PC-3 (cell line): ENCODE measurements around the gene ZNF516. TPM values are rescaled to one million over a fixed set of nuclear protein-coding genes. Genes with fewer than 3 reads are reported as not detected.

ENCODE experiments used
- ATAC-seq: fragments of 200-7000 bp; cut with Tn5 transposase; 2 replicates; pipeline ENCODE4 v1.9.1; 2020; ENCODE audit warnings: mild to moderate bottlenecking, moderate library complexity
- BruUV-seq: library from RNA; stranded (reverse); fragments of 400-500 nt; replicated peaks from 2 replicates; lab custom pipeline; 2021; lab: Mats Ljungman, UMichigan
- CTCF ChIA-PET: fragments of 300-600 bp; sonication (Branson Sonifier 250); formaldehyde crosslinking; loops from one replicate; lab custom pipeline; 2022; ENCODE audit warnings: antibody characterized with exemption; lab: Charles Lee
- POLR2A ChIA-PET: fragments of 300-600 bp; sonication (Branson Sonifier 250); formaldehyde crosslinking; loops from one replicate; lab custom pipeline; 2022; ENCODE audit warnings: antibody characterized with exemption; ENCODE audit not compliant: unreplicated experiment; lab: Charles Lee
- DNase-seq: peaks from one replicate; pipeline ENCODE4 v3.0.0-alpha.2; 2015
- H2AFZ ChIP-seq: fragments of 300-600 bp; sonication (generic); 2 replicates; pipeline ENCODE4 v1.6.0; 2016; ENCODE audit warnings: antibody characterized with exemption, low read length
- H3F3A ChIP-seq: fragments of 300-600 bp; sonication (generic); one replicate; pipeline ENCODE4 v1.6.0; 2017; ENCODE audit warnings: antibody characterized with exemption, low read length, control low read depth, mild to moderate bottlenecking; ENCODE audit not compliant: unreplicated experiment
- H3K27ac ChIP-seq: fragments of 300-600 bp; sonication (generic); 2 replicates; pipeline ENCODE4 v1.5.1; 2016; ENCODE audit warnings: mild to moderate bottlenecking, low read length
- H3K27me3 ChIP-seq: fragments of 300-600 bp; sonication (generic); 2 replicates; pipeline ENCODE4 v1.6.1; 2016; ENCODE audit warnings: low read length, mixed read lengths
- H3K36me3 ChIP-seq: fragments of 300-600 bp; sonication (generic); 2 replicates; pipeline ENCODE4 v1.6.1; 2016; ENCODE audit warnings: low read depth, mixed run types, low read length, mixed read lengths
- H3K4me1 ChIP-seq: fragments of 300-600 bp; sonication (generic); 2 replicates; pipeline ENCODE4 v1.5.1; 2016; ENCODE audit warnings: low read length; ENCODE audit not compliant: insufficient read depth
- H3K4me2 ChIP-seq: fragments of 300-600 bp; sonication (generic); 2 replicates; pipeline ENCODE4 v1.6.0; 2016; ENCODE audit warnings: low read length
- H3K4me3 ChIP-seq: fragments of 300-600 bp; sonication (generic); 2 replicates; pipeline ENCODE4 v1.5.1; 2016; ENCODE audit warnings: mild to moderate bottlenecking, low read length, mixed read lengths
- H3K79me2 ChIP-seq: fragments of 300-600 bp; sonication (generic); 2 replicates; pipeline ENCODE4 v1.6.1; 2017; ENCODE audit warnings: low read length, mixed read lengths
- H3K9ac ChIP-seq: fragments of 300-600 bp; sonication (generic); 2 replicates; pipeline ENCODE4 v1.6.0; 2016; ENCODE audit warnings: mild to moderate bottlenecking, low read length
- H3K9me2 ChIP-seq: fragments of 300-600 bp; sonication (generic); replicated peaks from 2 replicates; pipeline ENCODE4 v1.6.1; 2016; ENCODE audit warnings: mixed run types, low read length, mixed read lengths
- H3K9me3 ChIP-seq: fragments of 300-600 bp; sonication (generic); 2 replicates; pipeline ENCODE4 v1.6.1; 2016; ENCODE audit warnings: low read length, mixed read lengths
- H4K20me1 ChIP-seq: fragments of 300-600 bp; sonication (generic); 2 replicates; pipeline ENCODE4 v1.6.1; 2016; ENCODE audit warnings: low read length, mixed read lengths
- EZH2 ChIP-seq: fragments of 300-600 bp; sonication (generic); IDR thresholded peaks from one replicate; pipeline ENCODE4 v1.6.1; 2017; ENCODE audit warnings: antibody characterized with exemption, mild to moderate bottlenecking, low read length; ENCODE audit not compliant: unreplicated experiment
- EZH2phosphoT487 ChIP-seq: fragments of 300-600 bp; sonication (generic); IDR thresholded peaks from 2 replicates; pipeline ENCODE4 v1.6.1; 2018; ENCODE audit warnings: mild to moderate bottlenecking, antibody characterized with exemption, low read length, borderline replicate concordance
- intact Hi-C: fragments of 100-400 bp; cut with micrococcal nuclease; formaldehyde crosslinking; loops from 2 replicates; pipeline ENCODE4 v1.9.0; 2023
- total RNA-seq: library from RNA; depleted of rRNA; stranded (reverse); fragments of >200 nt; gene quantifications from 2 replicates; pipeline ENCODE4 v1.2.3, GENCODE V29; 2014
- TF ChIP-seq, protein P1 (sequence below): fragments of 300-600 bp; sonication (generic); conservative IDR thresholded peaks from 2 replicates; pipeline ENCODE4 v1.5.1; 2017; ENCODE audit warnings: antibody characterized with exemption, low read depth, mild to moderate bottlenecking, low read length

Gene ZNF516
- total RNA-seq, 1 experiment from 2014 or later, result 4.0 TPM

DNA sequence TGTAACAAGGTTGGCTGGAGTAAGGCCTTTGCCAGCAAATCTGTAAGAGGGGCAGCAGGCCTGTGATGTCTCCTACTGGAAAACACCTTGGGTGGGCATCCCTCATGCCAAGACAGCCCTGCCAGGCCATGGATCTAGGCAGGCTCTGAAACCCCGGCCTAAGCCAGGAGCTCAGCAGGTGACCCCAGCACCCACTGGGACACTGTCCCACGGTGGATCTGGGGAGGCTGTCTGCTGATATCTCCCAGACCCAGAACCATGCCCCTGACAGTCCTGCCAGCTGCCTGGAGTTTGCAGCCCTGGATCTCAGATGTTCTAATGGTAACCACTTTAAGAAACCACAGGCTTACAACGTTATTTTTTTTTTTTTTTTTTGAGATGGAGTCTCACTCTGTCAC is 117.7 kb downstream of the ZNF516 start:
- Histone ChIP-seq H3K27me3 (peaks cover 5% of the 10 kb centered on the region; the same call in 1 of the 2 replicates), H2AFZ (no peak overlapping the region), H3F3A (no peaks in the 10 kb centered on the region), H3K4me1 (peaks cover 11% of the 10 kb centered on the region), H3K27ac (no peak overlapping the region), H3K4me3 (no peak overlapping the region), H3K9ac (no peak overlapping the region), H4K20me1 (no peaks in the 10 kb centered on the region), H3K9me2 (no peaks in the 10 kb centered on the region), H3K79me2 (no peaks in the 10 kb centered on the region), H3K9me3 (no peaks in the 10 kb centered on the region), H3K4me2 (no peak overlapping the region), H3K36me3 (no peaks in the 10 kb centered on the region)
- ChIA-PET CTCF (no interaction called here), POLR2A (no interaction called here)
- ATAC-seq (no peak), DNase-seq (no peak)
- BruUV-seq, result no TSS peak
- TF ChIP-seq, protein P1, sequence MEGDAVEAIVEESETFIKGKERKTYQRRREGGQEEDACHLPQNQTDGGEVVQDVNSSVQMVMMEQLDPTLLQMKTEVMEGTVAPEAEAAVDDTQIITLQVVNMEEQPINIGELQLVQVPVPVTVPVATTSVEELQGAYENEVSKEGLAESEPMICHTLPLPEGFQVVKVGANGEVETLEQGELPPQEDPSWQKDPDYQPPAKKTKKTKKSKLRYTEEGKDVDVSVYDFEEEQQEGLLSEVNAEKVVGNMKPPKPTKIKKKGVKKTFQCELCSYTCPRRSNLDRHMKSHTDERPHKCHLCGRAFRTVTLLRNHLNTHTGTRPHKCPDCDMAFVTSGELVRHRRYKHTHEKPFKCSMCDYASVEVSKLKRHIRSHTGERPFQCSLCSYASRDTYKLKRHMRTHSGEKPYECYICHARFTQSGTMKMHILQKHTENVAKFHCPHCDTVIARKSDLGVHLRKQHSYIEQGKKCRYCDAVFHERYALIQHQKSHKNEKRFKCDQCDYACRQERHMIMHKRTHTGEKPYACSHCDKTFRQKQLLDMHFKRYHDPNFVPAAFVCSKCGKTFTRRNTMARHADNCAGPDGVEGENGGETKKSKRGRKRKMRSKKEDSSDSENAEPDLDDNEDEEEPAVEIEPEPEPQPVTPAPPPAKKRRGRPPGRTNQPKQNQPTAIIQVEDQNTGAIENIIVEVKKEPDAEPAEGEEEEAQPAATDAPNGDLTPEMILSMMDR, result no peak
- TF ChIP-seq EZH2phosphoT487 (no peak), EZH2 (no peak)
- intact Hi-C loops, result no loop called here

DNA sequence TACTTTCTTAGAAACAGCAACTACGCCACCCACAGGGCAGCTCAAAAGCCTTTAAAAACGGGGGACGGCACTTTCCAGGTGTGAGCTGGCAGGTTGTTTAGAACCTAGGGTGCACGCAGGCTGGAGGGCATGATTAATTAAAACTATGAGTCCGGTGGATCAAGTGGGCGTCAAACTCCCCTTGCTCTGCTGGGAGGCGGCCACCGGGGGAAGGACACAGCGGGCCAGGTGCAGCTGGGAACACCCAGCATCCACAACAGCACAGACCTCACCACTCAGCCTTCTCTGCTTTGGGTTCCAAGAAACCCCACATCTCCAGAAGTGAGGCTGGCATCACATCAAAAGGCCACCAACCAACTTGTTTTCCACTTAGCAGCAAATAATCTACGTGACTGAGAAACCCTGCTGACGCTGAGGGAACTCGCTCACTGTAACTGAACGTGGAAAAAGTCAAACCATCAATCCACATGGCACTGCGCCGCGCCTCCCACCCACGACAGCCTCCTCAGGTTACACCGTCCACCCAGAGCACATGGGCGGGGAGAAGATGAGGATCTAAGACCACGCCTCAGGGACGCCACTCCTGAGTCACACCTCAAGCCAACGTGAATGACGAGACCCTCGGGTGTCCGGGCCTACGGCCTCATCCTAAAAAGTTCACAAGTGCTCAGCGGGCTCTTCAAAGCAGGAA is 118.2 kb downstream of the ZNF516 start:
- CTCF ChIA-PET, result no interaction called here

DNA sequence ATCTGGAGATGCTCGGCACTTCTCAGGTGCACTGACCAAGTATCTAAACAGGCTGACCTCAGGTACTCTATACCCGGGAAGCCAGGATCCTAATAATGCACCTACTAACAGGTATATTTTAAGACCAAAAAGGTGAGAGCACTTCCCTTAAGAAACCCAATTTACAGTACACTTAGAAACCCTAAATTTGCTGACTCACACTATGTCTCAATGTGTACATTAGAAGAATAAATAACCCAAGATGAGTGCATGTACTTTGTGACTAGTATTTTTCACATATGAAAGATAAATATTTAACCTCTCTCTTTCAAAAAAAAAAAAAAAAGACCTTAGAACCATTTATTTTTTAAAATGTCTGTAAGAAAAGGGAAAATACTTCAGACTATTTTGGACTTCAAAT is 118.8 kb downstream of the ZNF516 start:
- CTCF ChIA-PET, result no interaction called here
- BruUV-seq, result no TSS peak

More for the DNA sequence above, 118.2 kb downstream of the ZNF516 start:
- POLR2A ChIA-PET, result no interaction called here
- Histone ChIP-seq H3K9me3 (no peaks in the 10 kb centered on the region), H3K27ac (no peak overlapping the region), H3K9ac (no peak overlapping the region), H3K79me2 (no peaks in the 10 kb centered on the region), H3F3A (no peaks in the 10 kb centered on the region), H3K36me3 (no peaks in the 10 kb centered on the region), H2AFZ (no peak overlapping the region), H3K4me1 (peaks cover 11% of the 10 kb centered on the region), H3K9me2 (no peaks in the 10 kb centered on the region), H3K4me2 (peak overlapping the region; percentile 13; the same call in 1 of the 2 replicates), H3K27me3 (peaks cover 6% of the 10 kb centered on the region; the same call in 1 of the 2 replicates), H4K20me1 (no peaks in the 10 kb centered on the region), H3K4me3 (no peak overlapping the region)
- no TSS peak for BruUV-seq
- intact Hi-C loops, result no loop called here
- DNase-seq (no peak), ATAC-seq (peak; percentile 37)
- no peak for TF ChIP-seq EZH2
- TF ChIP-seq, protein P1, result peak; percentile 37; the same call in 1 of the 2 replicates

More for the DNA sequence above, 118.8 kb downstream of the ZNF516 start:
- POLR2A ChIA-PET, result no interaction called here
- peak; percentile 86 for ATAC-seq
- Histone ChIP-seq H4K20me1 (no peaks in the 10 kb centered on the region), H3K27ac (no peak overlapping the region), H3F3A (no peaks in the 10 kb centered on the region), H3K79me2 (no peaks in the 10 kb centered on the region), H3K27me3 (peaks cover 11% of the 10 kb centered on the region), H3K4me2 (peak overlapping the region; percentile 13; the same call in 1 of the 2 replicates), H3K4me1 (peaks cover 11% of the 10 kb centered on the region), H3K36me3 (no peaks in the 10 kb centered on the region), H3K9me2 (no peaks in the 10 kb centered on the region), H3K4me3 (no peak overlapping the region), H3K9me3 (no peaks in the 10 kb centered on the region), H2AFZ (no peak overlapping the region), H3K9ac (no peak overlapping the region)
- intact Hi-C loops, result no loop called here
- peak; percentile 66 for DNase-seq
- TF ChIP-seq EZH2phosphoT487 (no peak), EZH2 (no peak)
- TF ChIP-seq, protein P1, result no peak
